Measurements from ENCODE around the gene LTBP1. TPM values are rescaled to one million over a fixed set of nuclear protein-coding genes. Genes with fewer than 3 reads are reported as not detected.

LTBP1 gene
- total RNA-seq, 1 donor from 2014 or later: 0.07 TPM

DNA sequence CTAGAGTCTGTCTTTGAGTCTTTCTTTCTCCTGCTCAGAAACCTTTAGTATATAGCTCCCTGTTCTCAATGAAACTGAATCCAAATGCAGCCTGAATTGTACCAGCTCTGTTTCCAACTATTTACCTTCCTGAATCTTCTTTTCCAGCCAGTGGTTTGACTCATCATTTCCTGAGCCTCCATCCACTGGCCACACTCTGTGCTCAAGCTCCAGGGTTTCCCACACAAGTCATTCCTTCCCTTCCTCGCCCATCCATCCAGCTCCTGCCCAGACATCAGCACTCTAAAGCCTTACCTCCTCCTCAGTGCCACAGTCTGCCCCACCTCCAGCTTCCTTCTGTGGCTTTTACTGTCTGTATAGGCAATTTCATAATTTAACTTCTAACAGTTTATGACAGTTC is 296.1 kb downstream of the LTBP1 start:
- ATAC-seq (ENCODE audit: low read depth) (no peak), DNase-seq (no peak)
- TF ChIP-seq, protein P1, sequence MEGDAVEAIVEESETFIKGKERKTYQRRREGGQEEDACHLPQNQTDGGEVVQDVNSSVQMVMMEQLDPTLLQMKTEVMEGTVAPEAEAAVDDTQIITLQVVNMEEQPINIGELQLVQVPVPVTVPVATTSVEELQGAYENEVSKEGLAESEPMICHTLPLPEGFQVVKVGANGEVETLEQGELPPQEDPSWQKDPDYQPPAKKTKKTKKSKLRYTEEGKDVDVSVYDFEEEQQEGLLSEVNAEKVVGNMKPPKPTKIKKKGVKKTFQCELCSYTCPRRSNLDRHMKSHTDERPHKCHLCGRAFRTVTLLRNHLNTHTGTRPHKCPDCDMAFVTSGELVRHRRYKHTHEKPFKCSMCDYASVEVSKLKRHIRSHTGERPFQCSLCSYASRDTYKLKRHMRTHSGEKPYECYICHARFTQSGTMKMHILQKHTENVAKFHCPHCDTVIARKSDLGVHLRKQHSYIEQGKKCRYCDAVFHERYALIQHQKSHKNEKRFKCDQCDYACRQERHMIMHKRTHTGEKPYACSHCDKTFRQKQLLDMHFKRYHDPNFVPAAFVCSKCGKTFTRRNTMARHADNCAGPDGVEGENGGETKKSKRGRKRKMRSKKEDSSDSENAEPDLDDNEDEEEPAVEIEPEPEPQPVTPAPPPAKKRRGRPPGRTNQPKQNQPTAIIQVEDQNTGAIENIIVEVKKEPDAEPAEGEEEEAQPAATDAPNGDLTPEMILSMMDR (IDR thresholded peaks at IDR 0.05): no peak
- CTCF ChIA-PET: no interaction called here
- H3K27me3 Mint-ChIP-seq: peaks cover 3% of the 10 kb centered on the region
- no peak overlapping the region for H3K27ac Mint-ChIP-seq
- intact Hi-C loops (cut with micrococcal nuclease): no loop called here
- H3K36me3 Mint-ChIP-seq (ENCODE audit: low read depth): no peaks in the 10 kb centered on the region
- H3K4me1 Mint-ChIP-seq: peaks cover 1% of the 10 kb centered on the region
- H3K9me3 Mint-ChIP-seq: no peaks in the 10 kb centered on the region
- POLR2A ChIA-PET: no interaction called here
- H3K4me3 Mint-ChIP-seq: no peak overlapping the region

DNA sequence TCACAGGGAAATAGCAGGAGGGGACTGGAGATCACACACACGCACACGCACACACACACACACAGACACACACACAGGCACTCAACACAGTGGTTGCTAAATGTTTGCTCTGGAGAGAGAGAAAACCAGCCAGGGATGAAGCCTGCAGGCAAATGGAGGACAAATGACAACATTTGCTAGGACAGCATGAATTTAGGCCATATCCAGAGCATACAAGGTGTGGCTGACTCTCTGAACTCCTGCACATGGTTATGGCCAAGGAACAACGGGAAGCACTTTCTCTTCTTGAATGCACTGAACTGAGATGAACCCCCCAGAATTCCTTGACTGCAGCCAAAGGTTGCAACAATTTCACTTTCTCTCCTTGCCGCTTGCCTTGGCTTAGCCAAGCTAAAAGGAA is 299.7 kb downstream of the LTBP1 start:
- H3K4me1 Mint-ChIP-seq: peaks cover 1% of the 10 kb centered on the region
- H3K27me3 Mint-ChIP-seq: no peaks in the 10 kb centered on the region
- H3K9me3 Mint-ChIP-seq: no peaks in the 10 kb centered on the region
- no peak for DNase-seq
- no peak overlapping the region for H3K4me3 Mint-ChIP-seq
- POLR2A ChIA-PET: no interaction called here
- H3K27ac Mint-ChIP-seq: no peak overlapping the region
- CTCF ChIA-PET: no interaction called here
- intact Hi-C loops (cut with micrococcal nuclease): no loop called here
- TF ChIP-seq, protein P1 (IDR thresholded peaks at IDR 0.05): no peak
- H3K36me3 Mint-ChIP-seq (ENCODE audit: low read depth): no peaks in the 10 kb centered on the region
- ATAC-seq (ENCODE audit: low read depth): no peak

DNA sequence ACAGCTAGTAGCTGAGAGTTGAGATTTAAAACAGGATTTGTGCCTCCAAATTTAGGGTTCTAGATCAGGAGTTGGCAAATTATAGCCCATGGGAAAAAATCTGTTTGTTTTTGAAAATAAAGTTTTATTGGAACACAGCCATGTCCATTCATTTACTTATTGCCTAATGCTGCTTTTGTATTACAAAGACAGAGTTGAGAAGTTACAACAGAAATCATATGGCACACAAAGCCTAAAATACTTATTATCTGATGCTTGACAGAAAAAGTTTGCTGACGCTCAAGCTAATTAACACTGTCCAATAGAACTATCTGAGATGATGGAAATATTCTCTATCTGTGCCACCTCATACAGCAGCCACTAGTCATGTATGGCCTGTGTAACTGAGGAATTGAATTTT is 300.6 kb downstream of the LTBP1 start:
- H3K36me3 Mint-ChIP-seq (ENCODE audit: low read depth): no peaks in the 10 kb centered on the region
- peaks cover 1% of the 10 kb centered on the region for H3K4me1 Mint-ChIP-seq
- H3K27me3 Mint-ChIP-seq: no peaks in the 10 kb centered on the region
- H3K9me3 Mint-ChIP-seq: no peaks in the 10 kb centered on the region
- intact Hi-C loops (cut with micrococcal nuclease): no loop called here
- ATAC-seq (ENCODE audit: low read depth): no peak
- H3K27ac Mint-ChIP-seq: no peak overlapping the region
- DNase-seq: no peak
- TF ChIP-seq, protein P1 (IDR thresholded peaks at IDR 0.05): no peak
- CTCF ChIA-PET: no interaction called here
- POLR2A ChIA-PET: no interaction called here
- H3K4me3 Mint-ChIP-seq: no peak overlapping the region

DNA sequence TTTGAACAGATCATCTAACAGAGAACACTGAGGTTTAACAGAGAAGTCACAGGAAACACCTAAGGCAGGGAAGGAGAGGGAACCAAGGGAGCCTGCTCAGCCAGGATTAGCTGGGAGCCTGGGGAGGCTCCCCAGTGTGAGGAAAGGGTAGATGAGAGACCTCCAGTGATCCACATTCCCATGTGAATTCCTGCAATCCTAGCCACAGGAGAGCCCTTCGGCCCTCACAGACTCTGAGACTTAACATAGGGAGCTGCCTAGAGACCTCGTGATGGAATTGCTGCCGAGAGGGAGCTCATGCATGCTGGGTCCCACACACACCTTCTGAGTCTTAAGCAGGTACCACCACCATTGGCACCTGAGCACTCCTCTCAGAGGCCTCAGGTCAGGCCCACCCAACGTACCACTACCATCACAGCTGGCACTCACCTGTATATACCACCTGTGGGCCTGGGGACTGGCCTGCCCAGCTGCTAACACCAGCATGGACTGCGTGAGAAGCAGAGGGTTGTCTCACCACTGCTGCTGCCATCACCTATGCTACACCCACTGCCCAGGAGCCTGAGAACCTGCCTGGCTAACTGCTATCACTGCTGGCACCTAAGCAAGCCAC is 303.8 kb downstream of the LTBP1 start:
- ChIA-PET POLR2A (no interaction called here), CTCF (no interaction called here)
- H3K9me3 Mint-ChIP-seq: no peaks in the 10 kb centered on the region
- TF ChIP-seq, protein P1 (IDR thresholded peaks at IDR 0.05): no peak
- H3K4me1 Mint-ChIP-seq: no peaks in the 10 kb centered on the region
- H3K36me3 Mint-ChIP-seq (ENCODE audit: low read depth): no peaks in the 10 kb centered on the region
- H3K27me3 Mint-ChIP-seq: no peaks in the 10 kb centered on the region
- DNase-seq: no peak
- H3K27ac Mint-ChIP-seq: no peak overlapping the region
- intact Hi-C loops (cut with micrococcal nuclease): no loop called here
- ATAC-seq (ENCODE audit: low read depth): no peak
- H3K4me3 Mint-ChIP-seq: no peak overlapping the region

DNA sequence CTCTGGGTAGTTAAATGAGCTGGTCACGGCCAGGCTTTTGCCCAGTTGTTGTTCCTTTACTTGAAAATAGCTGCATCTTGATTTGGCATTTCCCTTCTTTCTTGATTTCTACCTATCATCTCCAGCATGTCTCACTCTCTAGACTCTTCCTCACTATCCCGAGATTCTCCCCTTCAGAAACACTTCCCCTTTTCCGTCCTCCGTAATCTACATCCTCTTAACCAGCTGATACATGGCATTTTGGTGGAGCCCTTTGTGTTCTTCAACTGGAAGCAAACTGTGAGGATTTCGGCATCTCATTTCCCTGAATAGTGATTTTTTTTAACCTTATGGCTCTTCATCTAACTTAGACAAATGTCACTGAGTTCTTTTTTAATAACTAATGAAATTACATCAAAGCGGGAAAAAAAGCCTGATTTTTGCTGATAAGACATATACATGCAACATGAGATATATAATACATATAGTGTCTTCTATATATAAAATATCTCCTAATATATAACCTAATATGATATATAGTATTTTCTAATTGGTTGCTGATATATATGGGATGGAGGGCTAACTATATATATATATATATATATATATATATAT is 309.5 kb downstream of the LTBP1 start:
- TF ChIP-seq, protein P1 (IDR thresholded peaks at IDR 0.05): no peak
- intact Hi-C loops (cut with micrococcal nuclease): no loop called here
- no peaks in the 10 kb centered on the region for H3K4me1 Mint-ChIP-seq
- no peaks in the 10 kb centered on the region for H3K36me3 Mint-ChIP-seq (ENCODE audit: low read depth)
- ChIA-PET POLR2A (no interaction called here), CTCF (no interaction called here)
- no peaks in the 10 kb centered on the region for H3K27me3 Mint-ChIP-seq
- DNase-seq (no peak), ATAC-seq (ENCODE audit: low read depth) (no peak)
- no peaks in the 10 kb centered on the region for H3K9me3 Mint-ChIP-seq
- H3K27ac Mint-ChIP-seq: no peak overlapping the region
- H3K4me3 Mint-ChIP-seq: no peak overlapping the region

Data from activated B cell treated with CpG ODN at 0.5 μM for 24 hours (primary cell).